Left hindlimb (tissue), 1 donor: ENCODE data around the gene NT5C.
A peak's percentile ranks its signal among the peaks of the same experiment; 100 is the strongest.

Experiments used
- DNase-seq: peaks from one replicate; pipeline ENCODE4 v3.0.0-alpha.2; 2018

The NT5C gene

DNA sequence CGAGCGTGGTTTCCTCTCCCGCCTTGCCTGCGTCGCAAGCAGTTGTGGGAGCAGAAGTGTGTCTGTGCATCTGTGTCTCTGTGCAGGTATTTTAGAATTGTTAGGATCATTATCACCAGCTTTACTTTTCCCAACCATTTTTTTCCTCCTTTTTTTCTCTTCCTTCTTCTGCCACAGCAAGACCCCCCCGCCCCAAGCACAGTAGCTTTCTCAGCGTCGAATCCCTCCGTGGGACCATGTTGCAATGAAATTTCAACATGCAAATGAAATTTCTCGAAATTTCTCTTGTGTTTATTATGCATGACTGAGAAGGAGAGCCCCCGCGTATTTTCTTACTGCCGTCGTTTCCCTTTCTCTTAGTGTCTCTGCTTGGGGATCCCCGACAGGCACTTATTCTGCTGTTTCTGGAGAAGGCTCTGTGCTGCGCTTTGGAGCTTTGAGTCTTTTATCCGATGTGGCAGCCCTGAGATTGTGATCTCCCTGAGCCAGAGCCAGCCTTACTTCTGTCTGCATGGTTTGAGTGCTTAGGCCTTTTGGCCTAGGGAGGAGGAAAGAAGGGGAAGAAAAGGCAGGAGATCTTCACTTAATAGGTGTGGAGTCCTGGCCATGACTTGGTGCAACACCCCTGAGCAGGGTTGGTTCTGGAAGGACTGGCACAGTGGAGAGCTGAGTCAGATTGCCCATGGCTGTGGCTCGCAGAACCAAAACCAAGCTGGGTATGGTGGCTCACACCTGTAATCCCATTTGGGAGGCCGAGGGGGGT, 16.8 kb downstream of the NT5C start:
- no peak for DNase-seq

DNA sequence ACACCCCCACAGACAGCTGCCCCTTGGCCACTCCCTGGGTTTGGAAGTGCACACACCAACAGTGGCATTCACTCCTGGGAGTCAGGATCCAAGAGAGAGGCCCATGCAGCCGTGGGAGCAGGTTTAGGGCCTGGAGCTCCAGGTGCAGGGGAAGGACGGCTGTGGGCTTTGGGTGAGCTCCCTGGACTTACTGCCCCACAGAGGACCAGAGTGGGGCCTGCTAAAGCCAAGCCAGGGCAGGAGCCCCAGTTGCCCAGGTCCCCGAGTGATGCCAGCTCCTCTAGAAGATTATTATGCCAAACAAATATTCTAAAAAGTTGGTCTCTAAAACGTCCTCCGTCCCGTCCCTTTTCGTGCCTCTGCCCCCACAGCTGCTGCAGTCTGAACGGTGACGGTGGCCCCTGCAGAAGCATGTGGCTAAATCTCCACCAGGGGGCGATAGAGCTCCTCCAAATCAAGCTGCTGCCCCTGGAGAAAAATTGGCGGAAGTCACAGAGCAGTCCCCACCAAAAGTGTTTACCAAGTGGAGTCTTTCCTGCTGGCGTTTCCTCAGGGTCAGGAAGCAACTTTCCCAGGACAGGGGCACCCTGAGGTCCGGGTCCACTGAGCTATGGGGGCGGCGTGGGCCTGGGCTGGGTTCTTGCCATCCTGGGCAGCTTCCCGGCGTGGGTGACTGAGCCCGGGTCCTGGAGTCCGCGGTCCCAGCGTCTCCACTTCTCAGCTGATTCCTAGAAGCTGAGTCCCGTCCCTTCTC, 17.6 kb downstream of the NT5C start:
- peak; percentile 87 for DNase-seq

DNA sequence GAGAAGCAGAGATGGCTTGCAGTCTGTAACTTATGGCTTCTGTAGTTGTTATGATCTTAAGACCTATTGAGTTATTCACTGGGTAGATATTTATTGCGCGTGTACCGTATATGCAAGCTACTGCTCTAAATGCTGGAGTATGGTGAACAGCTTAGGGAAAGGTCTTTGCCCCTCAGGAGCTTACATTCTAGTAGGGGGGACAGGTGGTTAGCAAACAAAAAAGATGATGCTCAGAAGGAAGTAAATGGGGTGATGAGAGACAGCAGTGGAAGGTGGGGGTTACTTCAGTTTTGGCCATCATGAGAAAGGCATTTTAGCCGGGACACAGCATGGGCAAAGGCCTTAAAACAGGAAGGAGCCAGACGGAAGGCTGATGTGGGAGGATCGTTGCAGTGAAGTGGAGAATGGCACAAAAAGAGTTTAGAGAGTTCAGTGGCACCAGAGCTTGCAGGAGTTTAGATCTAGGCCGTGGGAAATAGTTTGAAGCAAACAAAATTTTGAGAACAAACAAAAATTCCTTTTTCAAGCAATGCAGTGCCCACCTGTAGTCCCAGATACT, 19.7 kb downstream of the NT5C start:
- DNase-seq = no peak

DNA sequence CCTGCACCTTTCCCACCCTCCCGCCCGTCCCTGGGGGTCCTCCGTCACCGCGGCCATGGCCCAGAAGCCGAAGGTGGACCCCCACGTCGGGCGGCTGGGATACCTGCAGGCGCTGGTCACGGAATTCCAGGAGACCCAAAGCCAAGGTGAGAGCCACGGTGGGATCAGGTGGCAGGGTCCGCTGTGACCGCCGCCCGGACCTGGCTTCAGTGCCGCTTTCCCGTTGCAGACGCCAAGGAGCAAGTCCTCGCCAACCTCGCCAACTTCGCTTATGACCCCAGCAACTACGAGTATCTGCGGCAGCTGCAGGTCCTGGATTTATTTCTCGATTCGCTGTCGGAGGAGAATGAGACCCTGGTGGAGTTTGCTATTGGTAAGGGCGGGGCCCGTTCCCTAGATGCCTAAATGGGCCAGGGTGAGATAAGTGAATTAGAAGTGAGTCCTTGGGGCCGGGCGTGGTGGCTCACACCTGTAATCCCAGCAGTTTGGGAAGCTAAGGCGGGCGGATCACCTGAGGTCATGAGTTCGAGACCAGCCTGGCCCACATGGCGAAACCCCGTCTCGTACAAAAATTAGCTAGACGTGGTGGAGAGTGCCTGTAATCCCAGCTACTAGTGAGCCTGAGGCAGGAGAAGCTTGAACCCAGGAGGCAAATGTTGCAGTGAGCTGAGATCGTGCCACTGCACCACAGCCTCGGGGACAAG, 21.2 kb downstream of the NT5C start:
- peak; percentile 51 for DNase-seq

DNA sequence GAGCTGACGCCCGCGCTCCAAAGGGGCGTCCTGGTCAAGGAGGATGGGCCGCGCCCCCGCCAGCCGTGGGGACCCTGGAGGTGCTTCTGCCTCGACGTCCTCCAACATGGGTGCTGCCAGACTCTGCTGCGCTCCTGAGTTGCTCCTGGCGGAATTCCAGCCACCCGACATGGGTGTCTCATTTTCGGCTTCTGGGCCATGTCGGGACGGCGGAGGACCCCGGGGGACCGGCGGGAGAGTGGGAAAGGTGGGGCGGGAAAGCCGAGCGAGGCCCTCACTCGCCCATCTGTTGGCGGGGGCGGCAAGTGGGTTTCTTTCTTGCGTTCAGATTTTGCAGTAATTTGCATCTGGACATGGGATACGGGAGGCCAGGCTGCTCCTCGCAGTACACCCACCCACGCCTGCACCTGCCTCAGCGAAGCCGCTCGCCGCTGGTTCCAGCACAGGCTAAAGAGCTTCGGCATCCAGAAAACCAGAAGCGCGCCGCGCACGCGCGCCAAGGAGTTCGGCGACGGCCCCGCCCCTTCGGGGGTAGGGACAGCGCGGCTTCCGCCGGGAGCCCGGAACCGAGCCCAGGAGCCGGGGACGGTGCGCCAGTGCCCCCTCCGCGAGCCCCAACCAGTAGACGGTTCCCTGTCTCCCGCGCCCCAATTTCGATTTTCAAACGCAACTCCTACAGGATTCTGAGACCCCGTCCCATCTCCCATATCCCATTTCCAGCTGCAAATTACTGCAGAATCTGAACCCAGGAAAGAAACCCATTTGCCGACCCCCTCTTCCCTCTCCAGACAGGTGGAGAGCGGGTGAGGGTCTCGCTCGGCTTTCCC, 21.9 kb downstream of the NT5C start, which contains the start of gene ARMC7:
TSS of gene ARMC7 (plus strand) at position 563 of the 827 bp plus-strand sequence. CDS start 320 bp downstream, outside the sequence.
- DNase-seq = peak; percentile 89

DNA sequence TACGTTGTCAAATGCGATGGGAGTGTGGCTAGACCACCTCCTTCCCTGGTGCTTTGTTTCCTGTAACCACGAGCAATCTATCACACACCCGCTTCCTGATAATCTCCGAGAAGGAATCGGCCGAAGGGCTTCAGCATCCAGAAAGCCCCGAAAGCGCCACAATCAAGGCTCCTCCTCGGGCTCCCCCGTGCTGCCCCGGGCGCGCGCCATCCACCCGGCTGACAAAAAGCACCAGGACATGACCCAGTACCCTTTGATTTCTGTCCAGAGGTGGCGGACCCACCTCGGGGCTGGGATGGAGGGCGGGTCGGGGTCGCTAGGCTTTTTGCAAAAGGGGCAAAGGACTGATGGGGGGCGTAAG, 22.5 kb downstream of the NT5C start:
- DNase-seq = no peak

DNA sequence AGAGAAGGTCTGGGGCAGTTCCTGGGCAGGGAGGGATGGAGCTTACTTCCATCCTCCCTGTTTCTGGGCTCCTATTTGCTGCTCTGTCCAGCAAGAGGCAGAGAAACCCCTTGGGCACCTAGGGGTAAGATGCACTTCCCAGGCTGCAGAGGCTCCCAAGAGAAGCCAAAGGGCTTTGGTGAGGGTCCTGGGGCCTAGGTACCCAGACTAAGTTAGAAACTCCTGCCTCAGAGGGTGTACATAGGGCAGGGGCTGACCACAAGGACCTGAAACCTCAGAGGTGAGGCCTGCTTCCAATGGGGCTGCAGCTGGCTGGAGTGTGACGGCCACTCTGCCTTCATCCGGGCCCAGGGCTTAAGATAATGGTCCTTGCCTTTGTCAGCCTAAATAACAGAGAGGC, 23.3 kb downstream of the NT5C start:
- DNase-seq = no peak

DNA sequence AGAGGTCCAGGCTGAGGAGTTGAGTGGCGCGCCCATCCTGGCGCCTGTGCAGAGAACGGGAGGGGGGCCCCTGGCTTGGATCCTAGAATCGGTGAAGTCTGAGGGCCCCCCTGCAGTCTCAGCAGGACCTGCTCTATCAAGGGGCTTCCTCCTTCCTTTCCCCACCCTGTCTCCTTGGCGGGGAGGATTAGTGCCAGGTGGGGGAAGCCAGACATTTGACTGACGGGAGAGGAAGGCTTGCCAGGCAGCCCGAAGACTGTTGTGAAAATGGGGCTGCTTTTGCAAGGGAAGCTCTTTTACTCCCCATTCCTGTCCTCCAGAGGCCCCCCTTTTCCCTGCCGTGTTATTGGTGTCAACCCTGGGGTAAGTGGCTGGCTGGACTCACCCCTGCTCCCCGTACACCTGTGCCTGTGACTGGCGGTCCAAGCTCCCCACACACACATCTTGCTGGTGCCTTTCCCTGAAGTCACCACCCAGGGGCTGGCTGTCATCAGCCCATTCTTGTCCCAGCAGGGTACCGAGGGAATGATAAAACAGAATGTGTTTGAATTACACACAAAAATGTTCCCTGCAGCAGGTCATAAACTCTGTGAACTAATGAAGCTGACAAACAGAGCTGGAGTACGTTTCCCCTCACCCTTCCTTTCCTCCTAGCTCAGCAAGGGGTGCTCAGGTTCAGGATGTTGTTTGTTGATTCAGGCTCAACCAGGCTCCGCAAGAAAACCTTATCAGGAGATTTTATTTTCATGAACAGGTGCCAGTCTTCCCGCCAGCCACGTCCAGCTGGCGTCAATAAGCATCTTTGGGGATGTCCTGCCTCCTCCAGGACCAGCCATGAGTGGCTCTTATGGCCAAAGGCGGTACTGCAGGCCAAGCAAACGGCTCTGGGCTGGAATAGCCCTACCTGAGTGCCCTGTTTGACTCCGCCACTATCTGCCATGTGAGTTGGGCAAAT, 26.1 kb downstream of the NT5C start:
- no peak for DNase-seq

DNA sequence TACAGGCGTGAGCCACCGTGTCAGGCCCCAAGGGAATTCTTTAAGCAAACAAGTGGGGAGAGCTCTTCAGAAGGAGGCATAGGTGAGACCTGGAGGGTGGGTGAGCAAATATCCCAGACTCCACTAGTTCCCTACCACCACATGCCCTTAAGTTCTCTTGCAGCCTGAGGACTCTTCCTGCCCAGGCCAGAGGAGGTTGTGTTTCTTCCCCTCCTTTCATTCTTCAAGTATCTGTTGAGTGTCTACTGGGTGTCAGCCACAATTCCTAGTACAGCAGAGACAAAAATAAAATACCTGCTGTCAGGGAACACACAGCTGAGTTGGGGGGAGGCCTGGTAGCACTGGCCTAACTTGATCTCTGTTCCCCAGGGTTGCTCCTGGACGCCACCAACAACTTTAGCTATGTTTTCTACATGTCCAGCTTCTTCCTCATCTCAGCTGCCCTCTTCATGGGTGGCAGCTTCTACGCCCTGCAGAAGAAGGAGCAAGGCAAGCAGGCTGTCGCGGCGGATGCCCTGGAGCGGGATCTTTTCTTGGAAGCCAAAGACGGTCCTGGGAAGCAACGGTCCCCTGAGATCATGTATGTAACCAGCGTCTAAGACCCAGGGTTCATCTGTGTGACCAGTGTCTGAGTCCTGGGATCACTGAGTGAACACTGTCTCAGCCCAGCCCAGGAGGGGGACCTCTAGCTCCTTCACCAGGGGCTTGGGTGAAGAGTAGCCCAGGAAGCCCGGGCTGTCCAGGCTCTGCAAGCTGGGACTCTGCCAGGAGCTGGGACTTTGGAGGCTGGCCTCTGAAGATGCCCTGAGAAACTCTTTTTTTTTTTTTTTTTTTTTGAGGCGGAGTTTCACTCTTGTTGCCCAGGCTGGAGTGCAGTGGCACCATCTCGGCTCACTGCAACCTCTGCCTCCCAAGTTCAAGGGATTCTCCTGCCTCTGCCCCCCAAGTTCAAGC, 27.7 kb downstream of the NT5C start:
- no peak for DNase-seq

DNA sequence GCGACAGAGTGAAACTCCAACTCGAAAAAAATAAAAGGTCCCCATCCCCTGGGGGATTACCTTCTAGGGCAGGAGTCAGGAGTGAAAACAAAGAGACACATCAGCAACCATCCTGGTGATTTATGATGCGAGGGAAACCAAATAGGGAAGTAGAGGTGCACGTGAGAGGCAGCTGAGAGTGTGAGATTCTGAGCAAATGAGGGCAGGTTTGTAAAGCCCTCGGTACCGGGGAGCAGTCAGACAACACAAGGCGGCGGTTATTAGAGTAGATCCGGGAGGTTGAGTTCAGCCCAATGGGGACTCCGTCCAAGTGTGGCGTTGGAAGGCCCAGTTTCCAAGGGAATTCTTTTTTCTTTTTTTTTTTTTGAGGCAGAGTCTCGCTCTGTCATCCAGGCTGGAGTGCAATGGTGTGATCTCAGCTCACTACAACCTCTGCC, 29.1 kb downstream of the NT5C start:
- no peak for DNase-seq

DNA sequence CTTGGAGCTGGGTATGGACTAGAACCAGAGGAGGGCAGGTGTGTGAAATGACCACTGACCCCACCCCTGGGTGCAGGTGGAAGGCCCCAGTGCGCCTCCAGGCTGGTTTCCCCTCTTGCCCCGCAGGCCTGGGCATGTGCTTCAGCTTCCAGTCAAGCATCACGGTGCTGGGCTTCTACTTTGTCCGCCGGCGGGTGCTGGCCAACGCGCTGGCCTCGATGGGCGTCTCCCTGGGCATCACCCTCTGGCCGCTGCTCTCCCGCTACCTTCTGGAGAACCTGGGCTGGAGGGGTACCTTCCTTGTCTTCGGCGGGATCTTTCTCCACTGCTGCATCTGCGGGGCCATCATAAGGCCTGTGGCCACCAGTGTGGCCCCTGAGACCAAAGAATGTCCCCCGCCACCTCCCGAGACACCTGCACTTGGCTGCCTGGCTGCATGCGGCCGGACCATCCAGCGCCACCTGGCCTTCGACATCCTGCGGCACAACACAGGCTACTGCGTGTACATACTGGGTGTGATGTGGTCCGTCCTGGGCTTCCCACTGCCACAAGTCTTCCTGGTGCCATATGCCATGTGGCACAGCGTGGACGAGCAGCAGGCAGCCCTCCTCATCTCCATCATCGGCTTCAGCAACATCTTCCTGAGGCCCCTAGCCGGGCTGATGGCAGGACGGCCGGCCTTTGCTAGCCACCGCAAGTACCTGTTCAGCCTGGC, 31.5 kb downstream of the NT5C start:
- no peak for DNase-seq

DNA sequence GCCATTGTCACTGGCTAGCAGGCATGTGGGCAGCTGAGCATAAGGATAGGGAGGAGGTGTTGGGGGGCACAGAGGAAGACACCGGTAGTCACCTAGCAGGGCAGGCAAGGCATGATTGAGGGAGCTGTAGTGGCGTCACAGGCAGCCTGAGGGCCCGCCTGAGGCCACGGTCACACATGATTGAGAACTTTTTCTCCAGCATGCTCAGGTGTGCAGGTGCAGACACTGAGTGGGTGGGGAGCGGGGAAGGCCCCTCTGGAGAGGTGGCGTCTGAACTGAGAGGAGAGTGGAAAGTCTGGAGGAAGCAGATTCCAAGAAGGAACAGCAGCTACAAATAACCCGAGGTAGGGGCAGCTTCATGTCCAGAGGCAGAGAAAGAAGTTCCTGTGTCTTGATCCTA, 32.7 kb downstream of the NT5C start:
- DNase-seq = no peak

DNA sequence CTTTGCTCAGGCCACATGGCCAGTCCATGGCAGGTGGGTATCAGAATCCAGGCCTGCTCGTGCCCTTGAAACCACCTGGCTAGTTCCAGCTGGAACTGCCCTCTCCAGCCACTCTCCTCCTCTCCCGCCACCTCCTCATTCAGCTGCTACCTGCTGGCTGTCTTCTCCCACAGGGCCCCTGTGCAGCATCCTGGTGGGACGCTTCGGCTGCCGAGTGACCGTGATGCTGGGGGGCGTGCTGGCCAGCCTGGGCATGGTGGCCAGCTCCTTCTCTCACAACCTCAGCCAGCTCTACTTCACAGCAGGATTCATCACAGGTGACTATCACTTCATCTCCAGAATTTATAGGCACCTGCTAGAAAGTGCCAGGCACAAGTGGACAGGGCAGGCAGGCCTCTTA, 33.7 kb downstream of the NT5C start:
- DNase-seq = no peak

DNA sequence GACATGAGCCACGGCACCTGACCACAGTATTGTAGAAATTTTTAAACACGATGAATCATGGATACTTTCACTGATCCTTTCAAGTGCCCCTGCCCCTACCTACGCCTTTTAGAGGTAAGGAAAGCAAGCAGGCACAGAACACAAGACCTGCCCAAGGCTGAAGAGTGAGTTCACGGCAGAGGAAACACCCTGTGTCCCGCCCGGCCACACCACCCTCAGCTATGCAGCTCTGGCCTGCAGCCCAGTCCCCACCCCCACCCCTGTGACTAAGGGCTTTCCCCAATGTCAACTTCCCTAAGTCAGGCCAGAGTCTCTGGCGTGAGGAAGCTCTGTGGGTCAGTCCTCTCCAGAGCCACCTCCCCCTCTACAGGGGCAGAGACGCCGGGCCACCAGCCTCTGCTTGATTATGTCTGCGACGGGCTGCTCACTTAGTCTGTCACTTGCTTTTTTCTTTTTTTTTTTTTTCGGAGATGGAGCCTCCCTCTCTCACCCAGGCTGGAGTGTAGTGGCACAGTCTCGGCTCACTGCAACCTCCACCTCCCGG, 35.4 kb downstream of the NT5C start:
- DNase-seq = peak; percentile 61

DNA sequence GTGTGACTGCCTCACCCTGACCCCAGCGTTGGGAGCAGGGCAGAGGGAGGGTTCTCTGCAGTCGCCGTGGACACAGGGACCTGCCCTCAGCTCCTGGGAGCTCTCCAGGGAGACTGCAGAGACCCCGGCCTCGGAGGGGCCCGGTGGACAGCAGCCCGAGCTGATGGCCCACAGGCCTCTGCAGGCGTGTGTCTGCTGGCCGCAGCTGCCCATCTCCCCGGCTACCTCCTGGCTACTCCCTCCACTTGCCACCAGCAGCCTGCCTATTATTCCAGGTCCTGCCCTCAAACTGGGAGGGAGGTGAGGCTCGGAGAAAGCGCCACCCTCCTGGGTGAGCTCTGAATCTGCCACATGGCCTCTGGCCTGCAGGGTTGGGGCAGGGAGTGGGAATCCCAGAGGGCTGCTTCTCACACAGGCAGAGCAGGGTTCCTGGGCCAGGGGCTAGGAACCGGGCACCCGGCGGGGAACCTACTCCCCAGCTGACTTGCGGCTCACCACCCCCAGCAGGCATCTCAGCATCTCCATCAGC, 36.6 kb downstream of the NT5C start:
- no peak for DNase-seq

DNA sequence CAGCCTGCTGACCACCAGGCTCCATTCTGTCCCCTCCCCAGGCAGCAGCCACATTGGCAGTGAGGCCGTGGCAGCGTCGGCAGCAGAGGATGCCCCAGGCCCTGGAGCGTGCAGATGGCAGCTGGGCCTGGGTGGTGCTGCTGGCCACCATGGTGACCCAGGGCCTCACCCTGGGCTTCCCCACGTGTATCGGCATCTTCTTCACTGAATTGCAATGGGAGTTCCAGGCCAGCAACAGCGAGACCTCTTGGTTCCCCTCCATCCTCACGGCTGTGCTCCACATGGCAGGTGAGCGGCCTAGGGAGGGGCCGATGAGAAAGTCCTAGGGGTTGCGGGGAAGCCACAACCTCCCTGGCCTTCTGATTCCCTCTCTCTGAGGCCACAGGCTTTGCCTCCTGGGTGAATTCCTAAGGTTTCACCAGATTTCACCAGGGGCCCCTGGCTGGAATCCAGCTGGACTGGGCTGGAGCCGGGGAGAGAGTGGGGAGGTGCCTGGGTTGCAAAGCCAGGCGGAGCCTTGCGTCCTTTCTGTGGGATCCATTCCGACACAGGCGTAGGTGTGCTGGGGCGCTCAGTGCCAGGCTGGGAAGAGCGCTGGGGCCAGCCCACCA, 37.9 kb downstream of the NT5C start:
- DNase-seq = no peak

DNA sequence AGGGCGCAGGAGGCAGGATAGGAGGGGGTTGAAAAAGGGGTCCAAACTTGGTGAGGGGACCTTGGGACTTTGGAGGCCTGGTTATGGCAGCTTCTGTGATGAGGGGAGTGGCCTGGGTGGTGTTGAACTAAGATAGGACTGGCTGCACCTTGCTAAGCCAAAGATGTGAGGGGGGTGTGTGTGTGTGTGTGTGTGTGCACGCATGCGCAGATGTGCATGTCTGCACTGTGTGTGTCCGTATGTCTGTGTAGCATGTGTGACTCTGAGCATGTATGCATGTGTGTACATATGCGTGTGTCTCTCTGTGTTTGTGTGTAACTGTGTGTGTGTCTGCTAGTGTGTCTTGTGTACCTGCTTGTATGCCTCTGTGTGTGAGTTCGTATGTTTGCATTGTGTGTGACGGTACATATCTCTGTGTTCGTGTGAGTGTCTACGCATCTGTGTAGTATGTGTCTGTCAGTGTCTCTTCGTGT, 39.7 kb downstream of the NT5C start:
- no peak for DNase-seq
